ENCODE measurements around the gene PRKRIP1.
"Not testable (repeated sequence)": the region's sequence is repeated elsewhere in the genome, so short reads cannot be mapped to it uniquely, and the experiment has no call there.

Gene PRKRIP1

DNA sequence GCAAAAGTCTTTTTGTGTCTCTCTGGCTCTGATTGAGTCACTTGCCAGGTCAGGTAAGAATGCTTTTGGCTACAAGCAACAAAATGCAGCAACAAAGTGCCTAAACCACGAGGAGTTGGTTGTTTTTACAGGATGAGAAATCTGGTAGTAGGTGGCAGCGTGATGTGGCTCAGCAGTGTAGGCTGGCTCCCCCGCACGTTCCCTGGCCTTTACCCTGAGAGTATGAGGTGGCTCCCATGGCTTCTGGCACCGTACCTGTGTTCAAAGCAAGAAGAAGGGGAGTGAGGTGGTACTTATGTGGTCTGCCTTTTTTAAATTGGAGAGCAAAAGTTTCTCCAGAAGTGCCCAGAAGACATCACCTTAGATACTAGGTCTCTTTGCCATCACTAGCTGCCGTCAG is 11.7 kb downstream of the PRKRIP1 start:
- Histone ChIP-seq H3K27ac (ENCODE audit: low read length) (no peak overlapping the region), H3K9ac (ENCODE audit: low read length) (no peak overlapping the region), H3K36me3 (ENCODE audit: control insufficient read depth, low read depth, low read length) (peaks cover 60% of the 10 kb centered on the region)

DNA sequence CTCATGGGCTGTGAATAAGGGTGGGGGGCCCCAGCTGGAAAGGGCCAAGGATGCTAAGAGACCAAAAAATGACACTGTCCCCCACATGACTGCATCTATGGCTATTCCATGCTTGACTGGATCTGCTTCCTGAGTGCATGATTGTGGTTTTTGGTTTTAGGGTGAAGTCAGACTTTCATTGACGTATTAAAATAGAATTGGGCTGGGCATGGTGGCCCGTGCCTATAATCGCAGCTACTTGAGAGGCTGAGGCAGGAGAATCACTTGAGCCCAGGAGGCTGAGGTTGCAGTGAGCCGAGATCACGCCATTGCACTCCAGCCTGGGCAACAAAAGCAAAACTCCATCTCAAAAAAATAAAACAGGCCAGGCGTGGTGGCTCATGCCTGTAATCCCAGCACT is 12.4 kb downstream of the PRKRIP1 start:
- not testable (repeated sequence) for H3K9ac ChIP-seq (ENCODE audit: low read length); H3K4me1 ChIP-seq (ENCODE audit: control insufficient read depth, low read depth, low read length); H3K27me3 ChIP-seq (ENCODE audit: control insufficient read depth, insufficient read depth, low read length); H3K4me3 ChIP-seq (ENCODE audit: low read length); H3K27ac ChIP-seq (ENCODE audit: low read length); H3K9me3 ChIP-seq (ENCODE audit: control insufficient read depth, low read depth, low read length)
- peaks cover 60% of the 10 kb centered on the region for H3K36me3 ChIP-seq (ENCODE audit: control insufficient read depth, low read depth, low read length)

More for the DNA sequence above, 11.7 kb downstream of the PRKRIP1 start:
- H3K9me3 ChIP-seq (ENCODE audit: control insufficient read depth, low read depth, low read length), result no peaks in the 10 kb centered on the region
- H3K4me1 ChIP-seq (ENCODE audit: control insufficient read depth, low read depth, low read length), result no peaks in the 10 kb centered on the region
- no peaks in the 10 kb centered on the region for H3K27me3 ChIP-seq (ENCODE audit: control insufficient read depth, insufficient read depth, low read length)
- H3K4me3 ChIP-seq (ENCODE audit: low read length), result no peak overlapping the region

DNA sequence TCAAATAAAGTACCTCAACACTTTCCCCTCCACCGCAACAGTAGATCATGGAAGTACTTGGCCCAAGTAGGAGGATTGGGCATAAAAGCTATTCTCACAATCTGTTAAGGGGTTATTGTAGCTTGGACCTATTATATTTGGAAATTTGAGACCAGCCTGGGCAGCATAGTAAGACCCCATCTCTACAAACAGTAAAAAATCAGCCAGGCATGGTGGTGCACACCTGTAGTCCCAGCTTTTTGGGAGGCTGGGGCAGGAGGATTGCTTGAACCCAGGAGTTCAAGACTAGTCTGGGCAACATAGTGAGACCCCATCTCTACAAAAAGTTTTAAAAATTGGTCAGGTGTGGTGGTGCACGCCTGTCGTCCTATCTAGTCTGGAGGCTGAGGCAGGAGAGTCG is 13.2 kb downstream of the PRKRIP1 start:
- H3K27me3 ChIP-seq (ENCODE audit: control insufficient read depth, insufficient read depth, low read length), result no peaks in the 10 kb centered on the region
- no peaks in the 10 kb centered on the region for H3K9me3 ChIP-seq (ENCODE audit: control insufficient read depth, low read depth, low read length)
- no peak overlapping the region for H3K9ac ChIP-seq (ENCODE audit: low read length)
- no peak overlapping the region for H3K4me3 ChIP-seq (ENCODE audit: low read length)
- H3K36me3 ChIP-seq (ENCODE audit: control insufficient read depth, low read depth, low read length), result peaks cover 54% of the 10 kb centered on the region
- H3K4me1 ChIP-seq (ENCODE audit: control insufficient read depth, low read depth, low read length), result no peaks in the 10 kb centered on the region
- no peak overlapping the region for H3K27ac ChIP-seq (ENCODE audit: low read length)

DNA sequence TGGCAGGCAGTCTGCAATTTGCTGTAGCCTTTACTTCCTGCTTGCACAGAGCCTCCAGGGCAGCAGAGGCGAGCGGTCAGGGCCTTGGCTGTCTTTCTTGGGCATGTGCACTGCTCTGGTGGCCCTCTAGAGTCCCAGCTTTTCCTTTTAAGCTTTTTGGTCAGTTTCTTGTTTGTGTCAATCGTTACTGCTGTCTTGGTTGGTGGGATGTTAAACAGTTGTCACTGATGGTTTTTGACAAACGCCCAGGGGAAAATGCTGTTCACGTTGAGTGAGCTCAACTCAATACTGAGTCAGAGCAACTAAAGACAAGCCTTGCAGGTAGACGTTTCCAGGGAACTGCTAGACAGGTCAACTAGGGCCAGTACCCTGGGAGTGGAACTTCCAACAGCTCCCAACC is 14.0 kb downstream of the PRKRIP1 start:
- H3K36me3 ChIP-seq (ENCODE audit: control insufficient read depth, low read depth, low read length), result peaks cover 50% of the 10 kb centered on the region
- H3K4me3 ChIP-seq (ENCODE audit: low read length), result no peak overlapping the region
- no peak overlapping the region for H3K27ac ChIP-seq (ENCODE audit: low read length)
- no peaks in the 10 kb centered on the region for H3K9me3 ChIP-seq (ENCODE audit: control insufficient read depth, low read depth, low read length)
- no peaks in the 10 kb centered on the region for H3K4me1 ChIP-seq (ENCODE audit: control insufficient read depth, low read depth, low read length)
- no peak overlapping the region for H3K9ac ChIP-seq (ENCODE audit: low read length)
- H3K27me3 ChIP-seq (ENCODE audit: control insufficient read depth, insufficient read depth, low read length), result no peaks in the 10 kb centered on the region

DNA sequence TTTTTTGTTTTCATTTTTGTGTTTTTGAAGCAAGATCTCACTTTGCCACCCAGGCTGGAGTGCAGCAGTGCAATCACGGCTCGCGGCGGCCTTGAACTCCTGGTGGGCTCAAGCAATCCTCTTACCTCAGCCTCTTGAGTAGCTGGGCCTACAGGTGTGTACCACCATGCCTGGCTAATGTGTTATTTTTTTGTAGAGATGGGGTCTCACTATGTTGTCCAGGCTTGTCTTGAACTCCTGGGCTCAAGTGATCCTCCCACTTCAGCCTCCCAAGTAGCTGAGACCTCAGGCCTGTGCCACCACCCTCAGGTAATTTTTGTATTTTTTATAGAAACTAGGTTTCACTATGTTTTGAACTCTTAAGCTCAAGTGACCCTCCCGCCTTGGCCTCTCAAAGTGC is 14.8 kb downstream of the PRKRIP1 start:
- Histone ChIP-seq H3K9me3 (ENCODE audit: control insufficient read depth, low read depth, low read length) (no peaks in the 10 kb centered on the region), H3K4me3 (ENCODE audit: low read length) (no peak overlapping the region), H3K9ac (ENCODE audit: low read length) (no peak overlapping the region), H3K36me3 (ENCODE audit: control insufficient read depth, low read depth, low read length) (peaks cover 43% of the 10 kb centered on the region), H3K27me3 (ENCODE audit: control insufficient read depth, insufficient read depth, low read length) (no peaks in the 10 kb centered on the region), H3K4me1 (ENCODE audit: control insufficient read depth, low read depth, low read length) (no peaks in the 10 kb centered on the region), H3K27ac (ENCODE audit: low read length) (no peak overlapping the region)

DNA sequence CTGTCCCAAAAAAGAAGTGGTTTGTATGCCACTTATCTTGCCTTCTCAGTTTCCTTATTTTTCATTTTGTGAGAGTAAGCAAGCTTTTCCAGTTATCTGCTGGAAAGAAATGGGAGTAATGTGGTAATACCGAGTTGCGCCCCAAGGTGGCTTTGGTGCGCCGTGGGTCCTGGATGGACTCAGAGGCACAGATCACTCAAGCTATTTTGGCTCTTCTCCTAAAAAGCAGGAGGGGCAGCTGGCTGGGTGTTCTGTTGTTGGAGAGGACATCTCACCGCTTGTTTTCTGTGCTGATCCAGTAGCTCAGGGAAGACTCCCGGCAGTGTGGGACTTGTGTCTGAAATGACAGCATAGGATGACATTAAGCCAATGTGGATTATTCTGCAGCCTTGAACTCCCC is 16.4 kb downstream of the PRKRIP1 start:
- Histone ChIP-seq H3K27ac (ENCODE audit: low read length) (no peak overlapping the region), H3K4me1 (ENCODE audit: control insufficient read depth, low read depth, low read length) (no peaks in the 10 kb centered on the region), H3K4me3 (ENCODE audit: low read length) (no peak overlapping the region), H3K9ac (ENCODE audit: low read length) (no peak overlapping the region), H3K27me3 (ENCODE audit: control insufficient read depth, insufficient read depth, low read length) (no peaks in the 10 kb centered on the region), H3K36me3 (ENCODE audit: control insufficient read depth, low read depth, low read length) (peaks cover 38% of the 10 kb centered on the region), H3K9me3 (ENCODE audit: control insufficient read depth, low read depth, low read length) (no peaks in the 10 kb centered on the region)

DNA sequence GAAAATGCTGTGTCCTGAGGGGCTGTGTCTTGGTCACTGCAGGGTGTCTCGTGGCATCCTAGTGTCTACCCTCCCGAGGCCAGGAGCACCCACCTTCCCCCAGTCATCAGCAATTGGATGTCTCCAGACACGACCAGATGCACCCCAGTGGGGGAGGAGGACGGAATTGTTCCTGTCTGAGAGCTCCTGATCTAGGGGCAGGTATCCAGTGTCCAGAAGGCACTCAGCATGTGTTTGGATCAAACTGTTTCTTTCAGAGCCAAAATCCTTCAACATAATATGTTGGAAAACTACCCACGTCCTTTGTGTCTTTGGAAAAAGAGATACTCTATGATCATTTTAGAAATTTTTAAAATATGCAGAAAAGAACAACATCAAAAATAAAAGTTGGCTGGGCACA is 16.9 kb downstream of the PRKRIP1 start:
- H3K4me1 ChIP-seq (ENCODE audit: control insufficient read depth, low read depth, low read length), result no peaks in the 10 kb centered on the region
- H3K4me3 ChIP-seq (ENCODE audit: low read length), result no peak overlapping the region
- H3K27ac ChIP-seq (ENCODE audit: low read length), result no peak overlapping the region
- no peaks in the 10 kb centered on the region for H3K27me3 ChIP-seq (ENCODE audit: control insufficient read depth, insufficient read depth, low read length)
- no peaks in the 10 kb centered on the region for H3K9me3 ChIP-seq (ENCODE audit: control insufficient read depth, low read depth, low read length)
- H3K36me3 ChIP-seq (ENCODE audit: control insufficient read depth, low read depth, low read length), result peaks cover 33% of the 10 kb centered on the region
- H3K9ac ChIP-seq (ENCODE audit: low read length), result no peak overlapping the region

DNA sequence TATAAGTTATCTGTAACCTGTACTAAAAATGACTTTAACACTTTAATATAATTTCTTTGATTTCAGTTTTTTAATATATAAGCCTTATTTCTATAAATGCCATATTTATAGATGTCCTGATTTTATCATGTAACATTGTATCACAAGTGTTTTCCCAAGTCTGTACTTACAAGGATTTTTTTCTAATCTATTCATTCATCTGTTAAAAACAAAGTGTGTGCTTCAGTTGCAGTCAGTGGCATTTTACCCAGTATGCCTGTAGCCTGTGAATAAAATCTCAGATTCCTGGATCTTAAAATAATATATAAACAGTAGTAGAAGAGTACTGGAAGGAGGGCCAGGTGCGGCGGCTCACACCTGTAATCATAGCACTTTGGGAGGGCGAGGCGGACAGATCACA is 17.4 kb downstream of the PRKRIP1 start:
- peaks cover 33% of the 10 kb centered on the region for H3K36me3 ChIP-seq (ENCODE audit: control insufficient read depth, low read depth, low read length)
- no peaks in the 10 kb centered on the region for H3K27me3 ChIP-seq (ENCODE audit: control insufficient read depth, insufficient read depth, low read length)
- no peak overlapping the region for H3K27ac ChIP-seq (ENCODE audit: low read length)
- H3K4me3 ChIP-seq (ENCODE audit: low read length), result no peak overlapping the region
- no peaks in the 10 kb centered on the region for H3K9me3 ChIP-seq (ENCODE audit: control insufficient read depth, low read depth, low read length)
- no peak overlapping the region for H3K9ac ChIP-seq (ENCODE audit: low read length)
- no peaks in the 10 kb centered on the region for H3K4me1 ChIP-seq (ENCODE audit: control insufficient read depth, low read depth, low read length)

DNA sequence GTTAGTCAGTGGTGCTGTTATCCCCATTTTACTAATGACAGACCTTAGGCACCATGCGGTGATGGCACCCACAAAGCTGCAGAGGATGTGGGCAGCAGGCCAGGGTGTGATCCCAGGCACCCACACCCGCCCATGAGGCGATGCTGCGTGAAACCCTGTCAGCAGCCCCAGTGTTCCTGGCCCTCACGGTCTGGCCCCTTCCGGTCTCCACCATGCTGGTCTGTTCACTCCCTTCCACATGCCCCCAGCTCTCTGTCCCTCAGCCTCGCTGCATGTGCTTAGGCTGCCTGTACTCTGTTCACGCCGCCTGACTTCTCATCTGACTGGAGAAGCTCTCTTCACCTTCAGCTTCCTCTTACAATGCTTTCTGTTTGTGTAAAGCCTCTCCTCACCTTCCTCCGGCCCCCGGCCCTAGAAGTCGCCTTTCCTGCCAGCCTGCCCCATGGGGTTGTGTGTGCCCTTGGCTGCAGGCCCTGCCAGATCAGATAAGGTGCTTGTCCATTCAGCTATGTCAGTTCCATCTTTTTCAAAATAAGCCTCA is 19.6 kb downstream of the PRKRIP1 start:
- Histone ChIP-seq H3K9me3 (ENCODE audit: control insufficient read depth, low read depth, low read length) (no peaks in the 10 kb centered on the region), H3K4me3 (ENCODE audit: low read length) (no peak overlapping the region), H3K27ac (ENCODE audit: low read length) (no peak overlapping the region), H3K9ac (ENCODE audit: low read length) (no peak overlapping the region), H3K27me3 (ENCODE audit: control insufficient read depth, insufficient read depth, low read length) (no peaks in the 10 kb centered on the region), H3K36me3 (ENCODE audit: control insufficient read depth, low read depth, low read length) (peaks cover 30% of the 10 kb centered on the region), H3K4me1 (ENCODE audit: control insufficient read depth, low read depth, low read length) (no peaks in the 10 kb centered on the region)

DNA sequence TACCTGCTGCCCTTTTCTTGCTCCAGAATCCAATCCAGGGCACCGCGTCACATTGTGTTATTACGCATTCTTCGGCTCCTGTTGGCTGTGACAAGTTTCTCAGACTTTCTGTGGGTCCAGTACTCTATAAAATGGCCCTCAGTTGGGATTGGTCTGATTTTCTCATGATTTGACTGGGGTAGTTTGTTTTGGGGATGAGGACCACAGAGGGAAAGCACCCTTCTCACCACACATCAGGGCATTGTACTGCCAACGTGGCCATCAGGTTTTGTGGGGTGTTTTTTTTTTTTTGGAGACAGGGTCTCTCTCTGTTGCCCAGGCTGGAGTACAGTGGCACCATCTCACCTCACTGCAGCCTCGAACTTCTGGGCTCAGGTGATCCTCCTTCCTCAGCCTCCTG is 20.2 kb downstream of the PRKRIP1 start:
- H3K27ac ChIP-seq (ENCODE audit: low read length), result no peak overlapping the region
- H3K9ac ChIP-seq (ENCODE audit: low read length), result no peak overlapping the region
- H3K27me3 ChIP-seq (ENCODE audit: control insufficient read depth, insufficient read depth, low read length), result no peaks in the 10 kb centered on the region
- no peaks in the 10 kb centered on the region for H3K4me1 ChIP-seq (ENCODE audit: control insufficient read depth, low read depth, low read length)
- peaks cover 30% of the 10 kb centered on the region for H3K36me3 ChIP-seq (ENCODE audit: control insufficient read depth, low read depth, low read length)
- no peaks in the 10 kb centered on the region for H3K9me3 ChIP-seq (ENCODE audit: control insufficient read depth, low read depth, low read length)
- no peak overlapping the region for H3K4me3 ChIP-seq (ENCODE audit: low read length)

DNA sequence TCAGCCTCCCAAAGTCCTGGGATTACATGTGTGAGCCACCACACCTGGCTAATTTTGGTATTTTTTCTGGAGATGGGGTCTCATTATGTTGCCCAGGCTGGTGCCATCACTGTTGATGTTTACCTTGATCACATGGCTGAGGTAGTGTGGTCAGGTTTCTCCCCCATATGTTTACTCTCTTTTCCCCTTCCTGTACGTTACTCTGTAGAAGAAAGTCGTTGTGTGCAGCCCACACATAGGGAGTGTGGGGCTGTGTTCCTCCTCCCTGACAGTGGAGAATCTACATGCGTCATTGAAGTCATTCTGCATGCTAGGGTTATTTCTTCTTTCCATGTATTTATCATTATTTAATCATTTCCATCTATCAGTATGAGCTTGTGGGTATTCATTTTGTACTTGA is 20.9 kb downstream of the PRKRIP1 start:
- Histone ChIP-seq H3K4me1 (ENCODE audit: control insufficient read depth, low read depth, low read length) (no peaks in the 10 kb centered on the region), H3K4me3 (ENCODE audit: low read length) (no peak overlapping the region), H3K9me3 (ENCODE audit: control insufficient read depth, low read depth, low read length) (no peaks in the 10 kb centered on the region), H3K27me3 (ENCODE audit: control insufficient read depth, insufficient read depth, low read length) (no peaks in the 10 kb centered on the region), H3K36me3 (ENCODE audit: control insufficient read depth, low read depth, low read length) (peaks cover 30% of the 10 kb centered on the region), H3K9ac (ENCODE audit: low read length) (no peak overlapping the region), H3K27ac (ENCODE audit: low read length) (no peak overlapping the region)

DNA sequence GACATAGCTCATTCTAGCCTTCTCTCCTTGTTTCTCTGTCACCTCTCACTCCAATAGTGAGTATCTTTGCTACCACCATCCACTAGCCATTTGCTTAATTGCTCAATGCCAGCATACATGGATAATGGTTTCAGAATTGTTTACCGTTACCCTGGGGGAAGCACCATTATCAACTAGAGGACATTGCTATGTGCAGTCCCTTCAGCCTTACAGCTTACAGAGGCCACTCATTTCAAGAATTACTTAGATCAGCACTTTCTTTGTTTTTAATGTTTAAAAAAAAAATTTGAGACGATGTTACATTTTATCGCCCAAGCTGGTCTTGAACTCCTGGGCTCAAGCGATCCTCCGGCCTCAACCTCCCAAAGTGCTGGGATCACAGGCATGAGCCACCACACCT is 22.4 kb downstream of the PRKRIP1 start:
- no peak overlapping the region for H3K4me3 ChIP-seq (ENCODE audit: low read length)
- peaks cover 23% of the 10 kb centered on the region for H3K36me3 ChIP-seq (ENCODE audit: control insufficient read depth, low read depth, low read length)
- no peaks in the 10 kb centered on the region for H3K9me3 ChIP-seq (ENCODE audit: control insufficient read depth, low read depth, low read length)
- H3K27me3 ChIP-seq (ENCODE audit: control insufficient read depth, insufficient read depth, low read length), result no peaks in the 10 kb centered on the region
- H3K9ac ChIP-seq (ENCODE audit: low read length), result no peak overlapping the region
- no peaks in the 10 kb centered on the region for H3K4me1 ChIP-seq (ENCODE audit: control insufficient read depth, low read depth, low read length)
- H3K27ac ChIP-seq (ENCODE audit: low read length), result no peak overlapping the region

Data from iPS-18a (cell line).